Putamen (tissue), 1 donor: ENCODE results near the gene WHRN.
A peak's percentile ranks its signal among the peaks of the same experiment; 100 is the strongest.

ENCODE experiments used
- DNase-seq: peaks from one replicate; pipeline ENCODE4 v3.0.0-alpha.2; 2016; ENCODE audit warnings: low spot score

Gene WHRN

DNA sequence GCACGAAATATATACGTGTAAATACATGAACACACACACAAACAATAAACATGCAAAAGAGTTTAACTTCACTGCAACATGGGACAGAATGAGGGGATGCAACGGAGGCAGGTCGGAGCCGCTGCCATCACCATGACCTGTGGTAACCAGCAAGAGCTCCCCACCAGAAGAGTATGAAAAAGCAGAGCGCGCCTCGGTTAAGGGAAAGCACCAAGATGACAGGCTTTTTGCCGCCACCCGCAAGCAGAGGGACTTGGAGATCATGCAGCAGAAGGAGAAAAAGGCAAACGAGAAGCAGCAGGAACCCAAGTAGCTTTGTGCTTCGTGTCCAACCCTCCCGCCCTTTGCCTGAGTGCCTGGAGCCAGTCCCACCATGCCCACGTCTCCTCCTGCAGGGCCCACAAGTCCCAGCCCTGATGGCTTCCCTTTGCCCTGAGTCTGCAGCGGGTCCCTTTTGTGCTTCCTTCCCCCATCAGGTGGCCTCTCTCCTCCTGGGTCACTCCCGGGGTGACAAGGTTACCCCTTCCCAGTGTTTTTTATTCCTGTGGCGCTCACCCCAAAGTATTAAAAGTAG is 13.8 kb downstream of the WHRN start:
- no peak for DNase-seq

DNA sequence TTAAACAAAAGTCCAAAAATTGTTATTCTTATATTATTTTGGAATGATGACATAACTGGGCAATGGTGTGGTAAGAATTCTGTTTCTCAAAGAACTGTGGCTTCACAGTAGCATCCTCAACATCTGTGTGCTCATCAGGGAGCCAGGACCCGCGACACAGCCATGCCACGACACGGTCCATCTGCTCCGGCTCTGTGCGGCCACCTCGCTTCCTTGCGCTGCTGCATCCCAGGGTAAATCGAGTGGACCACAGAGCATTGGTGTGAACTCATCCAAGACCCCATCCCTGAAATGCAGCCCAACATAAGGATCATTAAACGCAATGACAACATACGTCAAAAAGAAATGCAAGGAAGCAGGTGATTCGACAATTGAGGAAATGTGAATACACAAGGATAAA is 15.3 kb downstream of the WHRN start:
- no peak for DNase-seq

DNA sequence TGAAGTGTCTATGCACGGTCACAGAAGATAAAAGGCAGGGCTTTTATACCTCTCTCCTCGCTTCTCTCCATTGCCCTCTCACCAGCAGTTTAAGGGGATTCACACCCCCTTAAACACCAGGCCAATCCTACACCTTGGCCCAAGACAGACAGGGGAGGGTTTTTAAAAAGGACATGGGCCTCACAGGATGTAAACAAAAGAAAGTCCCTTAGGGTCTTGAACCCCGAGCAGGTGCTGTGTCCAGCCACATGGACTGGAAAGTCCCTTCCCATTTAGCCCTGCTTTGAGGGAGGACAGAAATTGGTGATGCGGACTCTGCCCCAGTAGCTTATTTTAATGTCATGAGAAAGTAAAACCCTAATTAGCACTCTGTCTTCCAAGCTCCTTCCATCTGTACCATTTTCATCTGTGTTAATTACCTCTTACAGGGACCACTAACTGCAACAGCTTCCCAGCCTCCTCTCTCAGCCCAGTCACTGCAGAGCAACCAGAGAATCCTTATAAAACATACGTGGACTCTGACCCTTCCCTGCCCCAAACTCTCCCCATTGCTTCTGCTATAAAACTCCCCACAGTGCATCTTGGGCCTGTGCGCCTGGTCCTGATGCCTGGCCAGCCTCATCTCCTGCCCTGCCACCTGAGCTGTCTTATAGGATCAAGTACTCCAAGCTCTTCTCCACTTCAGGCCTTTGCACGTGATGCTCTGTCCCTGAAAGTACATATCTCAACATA is 16.7 kb downstream of the WHRN start:
- DNase-seq: no peak

DNA sequence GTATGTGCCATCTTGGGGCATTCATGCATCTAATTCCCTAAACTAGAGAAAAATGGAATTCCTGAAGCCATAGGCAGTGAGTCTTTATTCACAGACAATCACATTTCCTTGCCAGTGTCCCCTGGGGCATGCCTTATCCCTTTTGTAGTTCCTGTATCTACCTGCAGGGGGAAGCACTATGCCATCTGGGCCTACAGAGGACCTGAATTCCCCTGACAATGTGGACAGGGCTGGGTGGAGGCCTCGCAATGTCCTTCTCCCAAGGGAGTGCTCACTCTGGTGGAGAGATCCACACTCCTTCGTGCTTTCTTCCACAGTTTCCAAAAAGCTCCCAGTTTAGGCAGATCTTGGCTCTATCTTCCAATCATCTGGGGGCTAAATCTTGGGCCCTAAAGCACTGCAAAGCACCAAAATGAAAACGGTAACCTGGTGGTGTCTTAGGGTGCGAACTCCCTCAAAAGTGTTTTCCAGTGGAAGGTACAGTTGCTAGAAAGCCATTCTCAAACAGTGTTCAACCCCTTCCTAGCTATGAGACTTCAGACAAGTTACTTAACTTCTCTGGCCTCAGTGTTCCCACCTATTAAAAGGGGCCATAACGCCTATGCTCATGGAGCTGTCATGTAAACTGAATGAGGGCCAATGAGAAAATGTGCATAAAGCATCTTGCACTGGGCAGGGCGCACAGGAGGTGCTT is 17.5 kb downstream of the WHRN start:
- DNase-seq: peak; percentile 76

DNA sequence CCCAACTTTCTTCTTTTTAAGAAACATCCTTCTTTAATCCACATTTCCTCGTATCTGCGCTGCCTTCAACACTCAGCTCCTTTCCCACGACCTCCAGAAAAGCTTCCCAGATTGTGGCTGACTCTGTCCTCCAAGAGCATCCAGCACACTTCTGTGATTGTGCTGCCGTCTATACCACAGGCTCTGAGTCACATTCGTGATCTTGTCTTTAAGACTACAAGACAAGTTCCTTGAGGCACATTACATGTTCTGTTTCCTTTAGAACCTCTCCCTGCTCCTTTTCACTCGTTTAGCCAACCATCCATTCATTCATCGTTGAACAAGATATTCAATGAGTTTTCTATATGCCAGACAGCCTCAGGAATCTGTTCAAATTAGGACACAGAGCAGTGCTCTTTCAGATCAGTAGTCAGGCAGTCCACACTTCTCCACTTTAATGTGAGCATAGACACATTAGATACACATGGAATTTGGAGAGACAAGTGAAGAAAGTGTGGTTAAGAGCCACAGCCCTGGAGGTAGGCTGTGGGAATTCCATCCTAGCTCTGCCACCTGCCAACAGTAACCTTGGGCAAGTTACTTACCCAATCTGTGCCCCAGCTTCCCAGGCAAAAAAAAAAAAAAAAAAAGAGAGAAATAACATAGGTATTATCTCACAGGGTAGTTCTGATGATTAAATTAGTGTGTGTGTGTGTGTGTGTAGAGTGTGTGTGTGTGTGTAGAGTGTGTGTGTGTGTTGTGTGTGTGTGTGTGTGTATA is 18.9 kb downstream of the WHRN start:
- DNase-seq: no peak

DNA sequence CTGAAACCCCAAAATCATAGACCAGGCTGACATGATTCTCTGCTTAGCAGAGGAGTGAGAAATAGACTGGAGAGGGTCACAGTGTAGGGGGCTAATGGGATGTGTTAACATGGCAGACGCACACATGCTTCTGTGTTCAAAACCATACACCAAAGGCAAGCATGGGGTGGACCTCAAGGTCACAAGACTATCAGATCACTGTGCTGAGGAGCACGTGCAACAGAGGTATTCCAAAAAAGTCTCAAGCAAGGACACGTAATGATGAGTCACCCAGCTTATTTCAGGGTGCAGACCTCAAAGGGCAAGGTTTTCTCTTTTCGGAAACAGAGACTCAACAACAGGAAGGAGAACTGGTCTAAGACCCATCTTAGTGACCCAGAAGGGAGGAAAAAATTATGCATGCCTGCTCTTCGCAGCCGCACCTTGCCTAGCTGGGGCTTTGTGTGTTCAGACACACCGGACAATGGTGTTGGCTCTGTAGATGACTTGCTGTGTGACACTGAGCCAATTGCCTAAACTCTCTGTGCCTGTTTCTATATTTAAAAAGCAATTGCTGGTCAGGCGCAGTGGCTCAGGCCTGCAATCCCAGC is 20.3 kb downstream of the WHRN start:
- no peak for DNase-seq

DNA sequence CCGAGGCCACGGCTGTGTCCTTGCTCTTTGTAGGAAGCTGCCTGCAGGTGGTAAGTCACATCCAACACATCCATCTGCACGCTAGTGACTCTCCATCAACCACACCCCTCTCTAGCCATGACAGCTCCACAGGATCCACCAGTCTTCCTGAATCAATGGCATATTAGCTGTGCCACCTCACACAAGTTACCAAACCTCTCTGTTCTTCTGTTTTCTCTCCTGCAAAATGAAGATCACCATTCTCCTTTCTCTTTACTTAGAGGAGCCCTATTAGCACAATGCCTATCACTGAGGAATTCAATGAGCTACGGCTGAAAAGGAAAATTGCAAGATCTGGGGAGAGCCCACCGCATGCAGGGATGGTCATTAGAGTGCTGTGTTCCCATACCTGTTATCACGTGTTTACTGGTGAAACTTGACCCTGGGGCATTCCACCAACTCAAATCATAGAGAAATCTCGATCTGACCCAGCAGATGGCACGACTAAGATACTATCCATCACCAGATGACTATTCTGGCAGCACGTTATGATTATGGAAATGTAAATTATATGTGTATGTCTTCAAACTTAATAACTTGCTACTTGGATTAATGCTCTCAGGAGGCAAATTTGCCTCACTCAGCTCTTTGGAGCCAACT is 20.9 kb downstream of the WHRN start:
- no peak for DNase-seq

DNA sequence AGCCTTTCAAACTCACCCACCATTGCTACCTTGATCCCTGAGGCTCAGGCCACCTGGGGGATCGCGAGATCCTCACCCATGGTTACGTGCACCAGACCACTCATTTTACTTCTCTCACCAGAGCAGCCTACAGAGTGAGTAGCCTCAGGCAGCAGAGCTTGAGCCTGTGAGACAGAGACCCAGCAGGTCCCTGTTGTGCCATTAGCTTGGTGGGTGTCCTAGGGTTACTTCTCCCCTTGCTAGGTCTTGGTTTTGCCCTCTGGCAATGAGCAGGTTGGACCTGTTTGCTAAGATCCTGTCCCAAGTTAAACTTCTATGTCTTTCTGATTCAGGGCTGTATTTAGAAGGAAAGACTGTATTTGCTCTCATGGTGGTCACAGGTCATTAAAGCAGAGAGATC is 21.8 kb downstream of the WHRN start:
- no peak for DNase-seq

DNA sequence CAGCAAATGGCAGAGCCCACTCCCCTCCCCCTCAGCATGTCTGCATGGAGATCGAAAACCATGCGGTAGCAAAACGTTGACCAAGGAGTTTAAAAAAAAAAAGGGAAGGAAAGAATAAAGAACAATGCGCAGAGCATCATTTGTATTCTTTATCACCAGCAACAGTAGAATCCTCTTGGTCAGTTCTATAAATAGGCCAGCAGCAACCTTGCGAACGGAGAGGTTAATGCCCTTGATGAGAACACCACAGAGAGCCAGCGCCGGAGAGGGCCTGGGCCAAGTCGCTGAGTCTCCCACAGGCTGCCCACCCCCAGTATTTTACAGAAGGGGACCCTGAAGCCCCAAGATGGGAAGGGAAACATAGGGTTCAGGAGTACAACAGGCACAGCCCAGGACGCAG is 22.7 kb downstream of the WHRN start:
- no peak for DNase-seq

DNA sequence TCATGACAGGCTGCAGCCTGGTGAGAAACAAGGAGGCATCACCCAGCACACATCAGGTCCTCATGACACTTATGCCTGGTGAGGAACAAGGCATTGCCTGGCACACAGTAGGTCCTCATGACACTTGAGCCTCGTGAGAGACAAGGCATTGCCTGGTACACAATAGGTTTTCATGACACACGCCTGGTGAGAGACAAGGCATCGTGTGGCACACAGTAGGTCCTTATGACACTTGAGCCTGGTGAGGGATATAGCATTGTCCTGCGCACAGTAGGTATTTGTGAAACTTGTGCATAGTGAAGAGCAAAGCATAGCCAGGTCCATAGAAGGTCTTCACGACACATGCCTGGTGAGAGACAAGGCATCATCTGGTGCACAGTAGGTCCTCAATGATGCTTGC is 23.5 kb downstream of the WHRN start:
- no peak for DNase-seq

DNA sequence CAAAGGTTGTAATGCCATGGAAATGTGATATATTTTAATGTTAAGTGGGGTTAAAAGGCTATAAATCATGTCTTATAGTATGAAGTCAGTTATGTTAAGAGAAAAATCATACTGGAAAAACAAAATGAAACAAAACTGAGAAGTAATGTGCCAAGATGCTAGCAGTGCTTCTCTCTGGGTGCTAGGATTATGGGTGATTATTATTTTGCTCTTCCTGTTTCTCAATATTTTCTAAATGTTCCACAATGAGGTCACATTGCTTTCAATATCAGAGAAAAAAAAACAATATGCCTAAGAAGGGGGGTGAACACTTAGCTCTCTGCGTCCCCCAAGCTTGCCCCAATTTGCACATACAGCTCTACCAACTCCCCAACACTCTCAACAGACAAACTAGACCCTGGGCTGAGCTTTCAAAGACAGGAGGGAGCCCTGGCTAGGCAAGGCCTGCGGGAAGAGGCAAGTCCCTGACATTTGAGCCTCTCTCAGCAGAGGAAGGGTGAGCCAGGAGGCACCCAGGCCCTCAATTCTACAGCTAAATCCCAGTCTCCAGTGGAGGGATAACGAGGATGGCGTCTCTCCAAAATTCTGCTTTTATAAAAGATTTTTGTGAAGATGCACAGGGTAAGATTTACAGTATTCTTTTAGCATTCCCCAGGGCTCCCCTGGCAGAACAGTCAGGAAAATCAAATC is 24.4 kb downstream of the WHRN start:
- DNase-seq: no peak

DNA sequence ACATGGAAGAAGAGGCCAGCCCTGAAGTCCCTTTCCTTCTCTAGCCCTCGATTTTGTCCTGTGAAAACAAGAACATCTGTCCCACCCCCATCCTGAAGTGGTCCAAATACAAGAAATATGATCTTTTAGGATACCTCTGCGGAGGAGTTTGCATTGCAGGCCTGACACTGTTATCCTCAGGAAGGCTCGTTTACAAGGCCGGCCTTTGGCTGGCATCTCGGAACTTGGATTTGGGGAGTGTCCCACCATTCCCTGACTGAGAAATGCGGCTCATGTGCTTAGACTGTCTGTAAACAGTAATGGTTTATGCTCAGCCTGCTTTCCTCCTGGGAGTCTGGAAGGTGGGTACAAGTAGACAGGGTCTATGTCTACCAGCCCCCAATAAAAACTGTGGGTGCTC is 26.4 kb downstream of the WHRN start:
- no peak for DNase-seq

DNA sequence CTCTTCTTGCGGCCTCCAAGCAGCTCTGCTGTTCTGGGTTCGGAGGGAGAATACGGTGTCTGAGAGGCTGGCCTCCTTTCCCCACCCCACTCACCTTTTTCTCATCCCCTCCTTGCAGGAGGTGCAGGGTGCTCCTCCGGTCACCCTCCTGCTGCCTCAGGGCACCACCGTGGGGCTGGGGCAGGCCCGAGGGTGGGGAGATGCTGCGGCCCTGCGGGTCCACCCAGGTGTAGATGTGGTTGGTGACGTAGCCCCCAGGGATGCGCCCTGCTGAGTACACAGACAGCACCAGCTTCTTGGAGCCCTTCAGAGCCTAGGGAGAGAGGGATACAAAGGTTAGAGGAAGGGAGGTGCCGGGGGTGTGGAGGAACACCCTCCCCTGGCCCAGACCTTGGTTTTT is 26.8 kb downstream of the WHRN start:
- no peak for DNase-seq

DNA sequence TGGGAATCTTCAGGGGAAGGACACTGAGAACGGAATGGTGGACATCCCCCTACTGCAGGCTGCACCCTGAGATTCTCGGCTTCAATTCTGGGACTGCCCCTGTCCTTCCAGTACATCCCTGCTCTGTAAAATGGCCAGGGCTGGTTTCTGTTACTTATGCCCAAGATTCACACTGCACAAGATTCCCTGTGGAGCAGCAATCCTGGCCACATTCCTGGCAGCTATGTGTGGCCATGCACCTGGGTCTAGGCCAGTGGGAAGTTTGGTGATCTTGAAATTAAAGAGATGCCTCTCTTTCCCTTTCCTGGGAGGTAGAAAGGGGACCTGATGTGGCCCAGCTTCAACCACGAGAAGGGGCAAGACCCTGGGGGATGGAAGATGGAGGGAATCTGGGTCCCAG is 27.6 kb downstream of the WHRN start:
- no peak for DNase-seq

DNA sequence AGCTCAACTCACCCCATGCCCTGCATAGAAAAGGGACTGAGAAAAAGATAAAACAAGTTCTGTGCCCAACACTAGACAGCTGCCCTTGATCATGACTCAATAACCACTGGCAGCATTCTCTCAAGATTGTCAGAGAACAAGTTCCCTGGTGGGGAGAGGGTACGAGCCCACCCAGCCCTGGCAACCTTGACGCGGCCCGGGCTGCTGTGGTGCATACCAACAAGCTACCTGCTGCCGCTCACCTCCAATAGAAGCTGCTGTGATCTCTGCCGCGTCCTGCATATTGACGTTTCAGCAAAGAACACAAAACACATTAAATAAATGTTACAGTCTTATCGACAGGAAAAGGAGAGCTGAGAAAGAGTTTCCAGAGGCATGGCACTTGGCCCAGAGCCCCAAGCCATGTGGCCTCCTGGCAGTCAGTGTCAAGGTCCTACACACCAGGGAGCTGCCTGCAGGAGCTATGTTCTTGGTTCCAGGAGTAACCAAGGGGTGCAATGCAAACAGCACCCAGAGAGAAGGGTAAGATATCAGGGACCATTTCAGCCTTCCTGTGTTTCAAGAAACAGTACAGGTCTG is 28.3 kb downstream of the WHRN start:
- no peak for DNase-seq

DNA sequence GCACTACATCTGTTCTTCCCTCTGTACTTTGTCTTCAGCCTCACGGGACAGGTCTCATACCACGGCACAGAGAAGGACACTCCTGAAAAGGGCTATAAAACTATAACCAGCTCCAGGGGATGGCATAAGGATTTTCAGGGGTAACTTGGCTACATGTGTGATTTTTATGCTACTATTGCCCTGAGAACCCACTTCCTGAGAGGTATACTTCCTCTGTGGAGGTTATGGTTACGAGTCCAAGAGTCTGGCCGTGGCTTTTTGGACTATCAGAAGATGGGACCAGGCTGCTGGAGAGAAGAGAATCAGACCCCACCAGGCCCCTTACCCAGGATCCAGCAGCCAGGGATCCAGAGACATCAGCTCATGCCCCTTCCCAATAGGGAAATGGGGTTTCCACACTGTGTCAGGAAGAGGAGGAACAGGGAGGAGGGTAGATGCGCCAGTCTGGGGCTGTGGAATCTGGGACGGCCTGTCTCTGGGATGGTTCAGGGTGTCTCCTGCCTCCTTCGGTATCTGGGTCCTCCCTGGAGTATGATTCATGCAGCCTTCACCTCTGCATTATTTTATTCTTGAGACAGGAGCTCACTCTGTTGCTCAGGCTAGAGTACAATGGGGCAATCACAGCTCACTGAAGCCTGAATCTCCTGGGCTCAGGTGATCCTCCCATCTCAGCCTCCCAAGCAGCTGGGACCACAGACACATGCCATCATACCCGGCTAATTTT is 29.7 kb downstream of the WHRN start:
- no peak for DNase-seq

DNA sequence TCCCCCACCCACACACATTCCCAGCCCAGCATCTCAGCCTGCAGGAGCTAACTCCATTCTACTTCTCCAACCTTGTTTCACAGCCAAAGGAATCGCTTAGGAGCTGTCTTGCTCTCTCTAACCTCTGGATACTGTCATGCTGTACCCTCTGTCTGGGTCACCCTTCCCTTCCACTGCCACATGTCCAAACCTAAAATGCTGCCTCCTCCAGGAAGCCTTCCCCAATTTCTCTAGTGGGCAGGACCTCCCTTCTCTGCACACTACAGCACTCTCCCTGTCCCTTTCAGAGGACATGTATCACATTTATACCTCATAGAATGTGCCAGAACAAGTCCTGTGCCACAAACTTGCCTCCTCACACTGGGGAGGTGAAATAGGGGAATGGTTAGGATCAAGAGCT is 30.8 kb downstream of the WHRN start:
- DNase-seq: no peak

DNA sequence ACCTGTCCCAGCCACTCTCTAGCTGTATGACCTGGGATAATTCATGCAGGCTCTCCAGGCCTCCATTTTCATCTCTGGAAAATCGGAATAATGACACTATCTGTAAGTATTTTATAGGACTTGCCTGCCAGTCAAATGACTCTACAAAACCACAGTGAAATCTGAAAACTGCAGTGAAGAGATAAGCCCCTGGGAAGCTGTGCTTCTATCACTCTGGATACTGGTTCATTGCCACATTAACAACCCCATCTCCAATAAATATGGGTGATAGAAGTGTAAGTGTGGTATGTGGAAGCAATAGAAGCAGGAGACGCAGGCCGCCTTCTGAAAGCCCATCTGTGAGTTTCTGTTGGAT is 31.8 kb downstream of the WHRN start:
- no peak for DNase-seq

DNA sequence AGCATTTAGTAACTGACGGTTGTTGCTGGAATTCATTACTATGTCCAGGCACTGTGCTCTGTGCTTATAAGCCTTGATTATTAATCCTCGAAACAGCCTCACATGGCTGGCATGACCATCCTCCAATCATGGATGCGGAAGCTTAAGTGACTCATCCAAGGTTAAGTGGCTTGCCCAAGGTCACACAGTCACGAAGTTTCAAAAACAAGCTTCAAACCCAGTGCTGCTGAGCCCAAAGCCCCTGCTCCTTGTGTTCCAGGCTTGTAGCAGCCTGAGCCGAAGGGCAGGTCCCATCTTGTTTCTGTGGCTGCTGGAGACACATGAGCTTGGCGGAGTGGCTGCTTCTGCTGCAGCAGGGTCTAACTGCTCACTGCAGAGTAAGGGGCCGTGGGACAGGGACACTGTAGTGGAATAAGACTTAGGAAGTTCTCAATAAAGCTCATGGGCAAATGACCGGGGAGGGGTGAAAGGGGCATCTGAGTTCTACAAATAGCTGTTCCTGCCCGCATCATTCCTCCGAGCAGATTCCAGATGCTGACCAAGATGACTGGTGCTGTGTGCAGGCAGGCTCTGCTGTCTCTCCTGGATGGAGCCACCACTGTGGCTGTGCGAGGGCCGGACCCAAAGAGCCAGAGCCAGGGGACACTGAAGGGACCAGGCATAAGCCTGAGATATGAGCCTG is 32.4 kb downstream of the WHRN start:
- DNase-seq: no peak

DNA sequence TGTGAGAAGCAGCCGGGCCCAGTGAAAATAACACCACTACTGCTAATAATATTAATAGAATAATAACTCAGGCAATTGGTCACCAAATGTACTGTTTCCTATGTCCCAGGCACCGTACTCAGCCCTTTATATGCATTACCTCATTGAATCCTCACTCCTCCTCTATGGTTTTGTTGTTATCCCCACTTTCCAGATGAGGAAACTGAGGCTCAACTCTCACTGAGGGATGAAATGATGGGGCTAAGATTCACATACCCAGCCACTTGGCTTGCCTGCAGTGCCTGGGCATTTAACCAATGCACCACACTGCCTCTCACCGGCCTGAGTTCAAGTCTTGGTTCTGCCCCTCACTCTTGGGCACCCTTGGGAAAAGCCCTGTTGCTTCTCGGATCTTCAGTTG is 34.1 kb downstream of the WHRN start:
- DNase-seq: no peak
